H1 (cell line): ENCODE measurements around the gene FGF14. TPM values are rescaled to one million over a fixed set of nuclear protein-coding genes. Genes with fewer than 3 reads are reported as not detected.

Experiments used
- CTCF ChIA-PET: fragments of 300-600 bp; sonication (Branson Sonifier 250); formaldehyde crosslinking; loops from one replicate; lab custom pipeline; 2021; ENCODE audit not compliant: partially characterized antibody; lab: Charles Lee
- POLR2A ChIA-PET: fragments of 300-600 bp; sonication (Branson Sonifier 250); formaldehyde crosslinking; loops from one replicate; lab custom pipeline; 2021; ENCODE audit warnings: inconsistent platforms; ENCODE audit not compliant: partially characterized antibody; lab: Charles Lee
- DNase-seq, 2 experiments: peaks; one replicate each; pipeline versions ENCODE4 v3.0.0 to v3.0.0-alpha.2; 2010 to 2022; ENCODE audit warnings: low spot score in 2 of 2, low read depth in 1 of 2, mixed read lengths in 1 of 2
- FAIRE-seq: peaks from 2 replicates; lab custom pipeline; 2011; peaks lifted over from hg19 to GRCh38; lab: Jason Lieb, UNC
- H2AFZ ChIP-seq: 2 replicates; pipeline ENCODE4 v1.8.1; 2012; ENCODE audit warnings: low read length, inconsistent platforms
- H2AK5ac ChIP-seq: 2 replicates; pipeline ENCODE4 v1.6.1; 2013; ENCODE audit warnings: low read depth, low read length
- H2BK120ac ChIP-seq: replicated peaks from 2 replicates; pipeline ENCODE3; 2013; ENCODE audit warnings: low read depth, low read length, inconsistent platforms
- H2BK12ac ChIP-seq: 2 replicates; pipeline ENCODE4 v1.6.1; 2013; ENCODE audit warnings: low read depth, low read length
- H2BK15ac ChIP-seq: 2 replicates; pipeline ENCODE4 v1.6.1; 2013; ENCODE audit warnings: low read length
- H2BK20ac ChIP-seq: 2 replicates; pipeline ENCODE4 v1.6.1; 2013; ENCODE audit warnings: low read length
- H2BK5ac ChIP-seq: 2 replicates; pipeline ENCODE4 v1.6.1; 2013; ENCODE audit warnings: low read depth, low read length
- H3K14ac ChIP-seq: 2 replicates; pipeline ENCODE4 v1.6.1; 2013; ENCODE audit warnings: inconsistent platforms; ENCODE audit not compliant: insufficient read length
- H3K18ac ChIP-seq: 2 replicates; pipeline ENCODE4 v1.6.1; 2013; ENCODE audit warnings: low read length; ENCODE audit errors: extremely low read depth
- H3K23ac ChIP-seq: 2 replicates; pipeline ENCODE4 v1.6.1; 2013; ENCODE audit warnings: inconsistent platforms; ENCODE audit not compliant: insufficient read length
- H3K23me2 ChIP-seq: 2 replicates; pipeline ENCODE4 v1.6.1; 2013; ENCODE audit warnings: low read depth, low read length
- H3K27ac ChIP-seq: 2 replicates; pipeline ENCODE4 v1.6.1; 2011; ENCODE audit warnings: low read depth, low read length, inconsistent platforms
- H3K27me3 ChIP-seq, 4 experiments: replicated peaks in 1 of 4; 1 replicate in 1 of 4; 2 replicates in 3 of 4; pipeline versions ENCODE4 v1.6.1 to v1.8.1; 2011 to 2013; ENCODE audit warnings: low read length in 3 of 4, mild to moderate bottlenecking in 3 of 4, inconsistent platforms in 2 of 4, mixed read lengths in 2 of 4, moderate library complexity in 1 of 4; ENCODE audit not compliant: control insufficient read depth in 3 of 4, insufficient read depth in 3 of 4; ENCODE audit errors: extremely low read depth in 1 of 4
- H3K36me3 ChIP-seq, 4 experiments: 2 replicates each; pipeline versions ENCODE4 v1.6.1 to v1.8.1; 2011 to 2013; ENCODE audit warnings: mild to moderate bottlenecking in 4 of 4, low read length in 3 of 4, moderate library complexity in 2 of 4, control low read depth in 1 of 4, inconsistent platforms in 1 of 4; ENCODE audit not compliant: insufficient read depth in 4 of 4, control insufficient read depth in 2 of 4
- H3K4ac ChIP-seq: replicated peaks from 2 replicates; pipeline ENCODE3; 2013; ENCODE audit warnings: low read length, low read depth, mixed read lengths, inconsistent platforms; ENCODE audit not compliant: insufficient read length
- H3K4me1 ChIP-seq, 4 experiments: replicated peaks in 1 of 4; 1 replicate in 1 of 4; 2 replicates in 3 of 4; pipeline versions ENCODE4 v1.6.1 to v1.8.1; 2011 to 2013; ENCODE audit warnings: low read length in 3 of 4, inconsistent platforms in 2 of 4, mixed read lengths in 1 of 4; ENCODE audit not compliant: insufficient read depth in 4 of 4, control insufficient read depth in 3 of 4
- H3K4me2 ChIP-seq, 2 experiments: 2 replicates each; pipeline versions ENCODE4 v1.6.1 to v1.8.1; 2011 to 2013; ENCODE audit warnings: low read depth in 2 of 2, low read length in 2 of 2, control low read depth in 1 of 2, inconsistent platforms in 1 of 2, mild to moderate bottlenecking in 1 of 2; ENCODE audit not compliant: insufficient read depth in 1 of 2
- H3K4me3 ChIP-seq, 4 experiments: fragments of 200-600, 300-600 bp in 1 of 4; sonication (generic), shearing (Covaris generic), sonication (Bioruptor Twin) in 1 of 4; 2 replicates each; pipeline versions ENCODE4 v1.5.1 to v1.8.1; 2011 to 2016; ENCODE audit warnings: low read length in 4 of 4, low read depth in 3 of 4, control low read depth in 2 of 4, inconsistent platforms in 2 of 4, mild to moderate bottlenecking in 2 of 4, mixed read lengths in 1 of 4, moderate library complexity in 1 of 4; ENCODE audit not compliant: insufficient read depth in 2 of 4; ENCODE audit errors: extremely low read depth in 1 of 4
- H3K56ac ChIP-seq: replicated peaks from 2 replicates; pipeline ENCODE3; 2013; ENCODE audit warnings: low read depth, mild to moderate bottlenecking, mixed read lengths, low read length, inconsistent platforms; ENCODE audit not compliant: insufficient read length
- H3K79me1 ChIP-seq: 2 replicates; pipeline ENCODE4 v1.6.1; 2013; ENCODE audit warnings: low read depth, low read length, control low read depth
- H3K79me2 ChIP-seq, 2 experiments: 2 replicates each; pipeline versions ENCODE4 v1.6.1 to v1.8.1; 2012 to 2013; ENCODE audit warnings: low read length in 2 of 2, mild to moderate bottlenecking in 2 of 2, inconsistent platforms in 1 of 2; ENCODE audit not compliant: insufficient read depth in 2 of 2, control insufficient read depth in 1 of 2
- H3K9ac ChIP-seq, 4 experiments: replicated peaks in 1 of 4; 1 replicate in 1 of 4; 2 replicates in 3 of 4; pipeline versions ENCODE4 v1.6.1 to v1.8.1; 2011 to 2013; ENCODE audit warnings: low read depth in 3 of 4, low read length in 3 of 4, control low read depth in 2 of 4, mild to moderate bottlenecking in 2 of 4, moderate library complexity in 2 of 4, inconsistent platforms in 1 of 4; ENCODE audit errors: extremely low read depth in 1 of 4
- H3K9me3 ChIP-seq, 2 experiments: 2 replicates each; pipeline versions ENCODE4 v1.6.1 to v1.8.1; 2012 to 2013; ENCODE audit warnings: mild to moderate bottlenecking in 2 of 2, moderate library complexity in 2 of 2, control low read depth in 1 of 2, inconsistent platforms in 1 of 2, low read depth in 1 of 2, low read length in 1 of 2, mixed read lengths in 1 of 2; ENCODE audit not compliant: insufficient read depth in 2 of 2
- H4K20me1 ChIP-seq, 2 experiments: replicated peaks in 1 of 2; 2 replicates each; pipeline versions ENCODE3 to v1.8.1; 2011 to 2013; ENCODE audit warnings: inconsistent platforms in 2 of 2, low read length in 2 of 2, mild to moderate bottlenecking in 1 of 2; ENCODE audit not compliant: insufficient read depth in 2 of 2, control insufficient read depth in 1 of 2
- H4K5ac ChIP-seq: 2 replicates; pipeline ENCODE4 v1.6.1; 2013; ENCODE audit warnings: low read length, low read depth, mixed read lengths, inconsistent platforms; ENCODE audit not compliant: insufficient read length
- H4K8ac ChIP-seq: 2 replicates; pipeline ENCODE4 v1.8.0; 2013; ENCODE audit warnings: mild to moderate bottlenecking, moderate library complexity, low read length, inconsistent platforms; ENCODE audit not compliant: insufficient read depth; ENCODE audit errors: extremely low read depth
- H4K91ac ChIP-seq: replicated peaks from 2 replicates; pipeline ENCODE3; 2013; ENCODE audit warnings: low read length, mixed read lengths, inconsistent platforms; ENCODE audit not compliant: insufficient read length
- ASH2L ChIP-seq: fragments of 200-600, 300-600 bp; sonication (generic); IDR thresholded peaks from one replicate; pipeline ENCODE4 v1.7.1; 2017; ENCODE audit warnings: low read length
- CHD1 ChIP-seq: IDR thresholded peaks from 2 replicates; pipeline ENCODE4 v1.6.1; 2012; ENCODE audit warnings: low read depth, low read length, improper control_type of control experiment
- EGR1 ChIP-seq: IDR thresholded peaks from 2 replicates; pipeline ENCODE4 v1.6.1; 2011; ENCODE audit warnings: low read depth, low read length, borderline replicate concordance
- EZH2 ChIP-seq: fragments of 200-600 bp; sonication (generic); IDR thresholded peaks from 2 replicates; pipeline ENCODE4 v1.7.1; 2012; ENCODE audit warnings: low read depth, mild to moderate bottlenecking, moderate library complexity, low read length, inconsistent platforms; ENCODE audit not compliant: severe bottlenecking
- GTF2F1 ChIP-seq: IDR thresholded peaks from 2 replicates; pipeline ENCODE4 v1.6.1; 2012; ENCODE audit warnings: low read depth, low read length, improper control_type of control experiment, borderline replicate concordance
- MAFK ChIP-seq: IDR thresholded peaks from 2 replicates; pipeline ENCODE4 v1.6.1; 2012; ENCODE audit warnings: low read depth, mild to moderate bottlenecking, improper control_type of control experiment, low read length
- RAD21 ChIP-seq, 2 experiments: IDR thresholded peaks in 1 of 2; conservative IDR thresholded peaks in 1 of 2; 2 replicates each; pipeline ENCODE4 v1.6.1; 2011; ENCODE audit warnings: low read depth in 2 of 2, low read length in 2 of 2, improper control_type of control experiment in 1 of 2, inconsistent platforms in 1 of 2, mild to moderate bottlenecking in 1 of 2, moderate library complexity in 1 of 2
- SIX5 ChIP-seq: IDR thresholded peaks from 2 replicates; pipeline ENCODE4 v1.6.1; 2011; ENCODE audit warnings: mild to moderate bottlenecking, low read depth, low read length
- SP2 ChIP-seq: IDR thresholded peaks from 2 replicates; pipeline ENCODE4 v1.6.1; 2012; ENCODE audit warnings: mild to moderate bottlenecking, low read length, inconsistent platforms
- SRF ChIP-seq: IDR thresholded peaks from 2 replicates; pipeline ENCODE4 v1.6.1; 2011; ENCODE audit warnings: mild to moderate bottlenecking, low read depth, low read length, moderate library complexity
- TBP ChIP-seq: IDR thresholded peaks from 2 replicates; pipeline ENCODE4 v1.6.1; 2011; ENCODE audit warnings: low read depth, low read length, improper control_type of control experiment
- WGBS, 2 experiments: shearing (Covaris generic) in 1 of 2; methylation state at CpG; one replicate each; pipeline versions ENCODE4 v1.1.6 to v1.1.7; 2013 to 2015; ENCODE audit warnings: low lambda C conversion rate in 2 of 2, mixed read lengths in 2 of 2, inconsistent platforms in 1 of 2, low coverage in 1 of 2, missing lambda C conversion rate in 1 of 2; ENCODE audit not compliant: insufficient replicate concordance in 2 of 2, insufficient coverage in 1 of 2, insufficient read length in 1 of 2; ENCODE audit errors: extremely low coverage in 1 of 2, missing lambda C conversion rate in 1 of 2; 5-methylcytosine and 5-hydroxymethylcytosine counted together
- polyA plus RNA-seq, 7 experiments: library from polyadenylated mRNA; depleted of rRNA in 3 of 7; stranded (reverse) in 5 of 7; unstranded in 2 of 7; fragments of >200 nt in 5 of 7; fragments of 200-250 nt in 2 of 7; gene quantifications; 1 replicate in 5 of 7; 2 replicates in 1 of 7; 4 replicates in 1 of 7; pipeline versions ENCODE4 v1.2.1 to v1.2.3, GENCODE V29; 2011 to 2013; ENCODE audit warnings: missing spikeins in 2 of 7, mixed read lengths in 2 of 7
- total RNA-seq: library from RNA; stranded (reverse); fragmentation: NEBNext Ultra II Directional; extraction: Animal tissue kit (Norgen Biotek cat#: 25700); gene quantifications from 2 replicates; pipeline ENCODE4 v1.2.1, GENCODE V29; 2021

The FGF14 gene
- total and polyA plus RNA-seq, 2 of the 8 experiments (the other 6 are each of a cell fraction or from before 2014, with no cell fraction given): 0.05 to 0.58 TPM

DNA sequence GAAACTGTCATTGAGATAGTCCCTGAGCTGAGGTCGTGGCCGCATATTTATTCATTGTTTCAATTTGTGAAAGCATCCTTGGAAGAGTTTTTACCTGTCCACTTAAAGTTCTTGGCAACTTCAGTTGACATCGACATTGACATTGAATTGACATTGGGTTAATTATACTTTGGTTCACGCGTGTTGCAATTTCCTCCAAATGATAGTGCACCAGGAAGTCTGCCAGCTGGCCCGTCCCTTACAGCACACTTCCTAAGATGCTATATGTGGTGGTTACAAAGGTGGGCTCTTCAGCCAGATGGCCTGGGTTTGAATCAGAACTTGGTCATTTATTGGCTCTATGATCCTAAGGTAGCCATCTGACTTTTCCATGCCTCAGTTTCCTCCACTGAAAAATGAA is 176.0 kb downstream of the FGF14 start:
- H3K27ac ChIP-seq: no peak overlapping the region
- 89% methylated on average over 6 of the region's 6 CpGs; no CpG with 5 or more reads in 1 of the 2 experiments for WGBS, 2 experiments
- no peaks in the 10 kb centered on the region for H3K36me3 ChIP-seq
- H3K23ac ChIP-seq: no peak overlapping the region
- no peaks in the 10 kb centered on the region for H3K4me1 ChIP-seq
- no peak overlapping the region for H3K4me2 ChIP-seq
- H4K5ac ChIP-seq: no peak overlapping the region
- H2BK5ac ChIP-seq: no peak overlapping the region
- H3K18ac ChIP-seq: no peak overlapping the region
- CTCF ChIA-PET: interaction anchor here (1.0 to 1.2 kb wide), 2 partner anchors 11 to 28 kb away, joined by 3 read pairs; no protein-coding TSS in a partner anchor
- H2BK15ac ChIP-seq: no peak overlapping the region
- H3K14ac ChIP-seq: no peak overlapping the region
- no peaks in the 10 kb centered on the region for H3K9me3 ChIP-seq
- no peak for DNase-seq
- no peaks in the 10 kb centered on the region for H3K79me1 ChIP-seq
- H2AK5ac ChIP-seq: no peak overlapping the region
- H3K23me2 ChIP-seq: no peaks in the 10 kb centered on the region
- no peaks in the 10 kb centered on the region for H4K20me1 ChIP-seq
- no peak overlapping the region for H3K4ac ChIP-seq
- H2AFZ ChIP-seq: no peak overlapping the region
- FAIRE-seq: no peak
- H3K27me3 ChIP-seq: no peaks in the 10 kb centered on the region
- H3K79me2 ChIP-seq: no peaks in the 10 kb centered on the region
- H2BK12ac ChIP-seq: no peak overlapping the region
- H3K4me3 ChIP-seq: no peak overlapping the region
- no peak overlapping the region for H2BK120ac ChIP-seq
- H3K56ac ChIP-seq: no peak overlapping the region
- H4K8ac ChIP-seq: no peak overlapping the region
- H2BK20ac ChIP-seq: no peak overlapping the region
- H4K91ac ChIP-seq: no peak overlapping the region
- no peak overlapping the region for H3K9ac ChIP-seq
- POLR2A ChIA-PET: no interaction called here
- no peak for TF ChIP-seq RAD21 (IDR thresholded peaks at IDR 0.05 in 1 of 2, conservative IDR thresholded peaks at IDR 0.05 in 1 of 2; ENCODE audit: low read depth in 2 of 2, low read length in 2 of 2)
- TF ChIP-seq ASH2L: no peak
- TF ChIP-seq EGR1: no peak
- no peak for TF ChIP-seq SP2
- no peak for TF ChIP-seq CHD1
- no peak for TF ChIP-seq SIX5
- TF ChIP-seq TBP: no peak
- TF ChIP-seq SRF: no peak
- no peak for TF ChIP-seq MAFK
- TF ChIP-seq GTF2F1: no peak
- no peak for TF ChIP-seq EZH2
